C4-2B (cell line): ENCODE results near the gene KIAA1755.

ENCODE experiments used
- ZFX ChIP-seq: fragments of 450-650 bp; IDR thresholded peaks from 2 replicates; pipeline ENCODE4 v1.6.1; 2017
- TF ChIP-seq, protein P1 (sequence below): fragments of 450-650 bp; conservative IDR thresholded peaks from 2 replicates; pipeline ENCODE4 v1.5.1; 2017; ENCODE audit warnings: mild to moderate bottlenecking

DNA sequence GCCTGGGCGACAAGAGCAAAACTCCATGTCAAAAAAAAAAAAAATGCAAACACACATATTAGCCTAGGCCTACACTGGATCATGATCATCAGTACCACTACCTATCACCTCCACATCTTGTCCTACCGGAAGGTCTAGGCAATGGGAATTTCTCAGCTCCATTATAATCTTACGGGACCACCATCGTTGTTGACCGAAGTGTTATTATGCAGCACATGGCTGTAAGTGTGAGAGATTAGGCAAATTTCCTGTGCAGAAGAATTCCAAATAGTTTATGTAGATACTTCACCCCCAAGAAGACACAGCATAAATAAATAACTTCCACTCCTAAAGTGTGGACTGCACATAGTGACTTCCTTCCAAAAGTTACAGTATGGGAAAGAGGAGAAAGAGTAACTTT lies 16.8 kb upstream of the KIAA1755 start:
- TF ChIP-seq, protein P1, sequence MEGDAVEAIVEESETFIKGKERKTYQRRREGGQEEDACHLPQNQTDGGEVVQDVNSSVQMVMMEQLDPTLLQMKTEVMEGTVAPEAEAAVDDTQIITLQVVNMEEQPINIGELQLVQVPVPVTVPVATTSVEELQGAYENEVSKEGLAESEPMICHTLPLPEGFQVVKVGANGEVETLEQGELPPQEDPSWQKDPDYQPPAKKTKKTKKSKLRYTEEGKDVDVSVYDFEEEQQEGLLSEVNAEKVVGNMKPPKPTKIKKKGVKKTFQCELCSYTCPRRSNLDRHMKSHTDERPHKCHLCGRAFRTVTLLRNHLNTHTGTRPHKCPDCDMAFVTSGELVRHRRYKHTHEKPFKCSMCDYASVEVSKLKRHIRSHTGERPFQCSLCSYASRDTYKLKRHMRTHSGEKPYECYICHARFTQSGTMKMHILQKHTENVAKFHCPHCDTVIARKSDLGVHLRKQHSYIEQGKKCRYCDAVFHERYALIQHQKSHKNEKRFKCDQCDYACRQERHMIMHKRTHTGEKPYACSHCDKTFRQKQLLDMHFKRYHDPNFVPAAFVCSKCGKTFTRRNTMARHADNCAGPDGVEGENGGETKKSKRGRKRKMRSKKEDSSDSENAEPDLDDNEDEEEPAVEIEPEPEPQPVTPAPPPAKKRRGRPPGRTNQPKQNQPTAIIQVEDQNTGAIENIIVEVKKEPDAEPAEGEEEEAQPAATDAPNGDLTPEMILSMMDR, result no peak
- TF ChIP-seq ZFX, result no peak
